Psoas muscle (tissue), 8 donors: Measurements from ENCODE around the gene USP11. TPM values are rescaled to one million over a fixed set of nuclear protein-coding genes. Genes with fewer than 3 reads are reported as not detected.
A peak's percentile ranks its signal among the peaks of the same experiment; 100 is the strongest.

Experiments
- ATAC-seq, 4 donors: fragments of 200-7000 bp; cut with Tn5 transposase; one replicate each; pipeline ENCODE4 v1.9.1; 2020; ENCODE audit warnings: moderate library complexity in 3 of 4, mild to moderate bottlenecking in 2 of 4
- DNase-seq, 2 donors: peaks; one replicate each; pipeline ENCODE4 v3.0.0-alpha.2; 2020
- H3K27ac ChIP-seq: fragments of 200-600 bp; one replicate; pipeline ENCODE4 v1.8.0; 2022
- H3K27me3 ChIP-seq, 3 donors: fragments of 200-600 bp in 1 of 3; one replicate each; pipeline versions ENCODE4 v1.6.1 to v1.8.0; 2013 to 2022; ENCODE audit warnings: low read length in 2 of 3, mild to moderate bottlenecking in 2 of 3, moderate library complexity in 1 of 3; ENCODE audit not compliant: insufficient read depth in 3 of 3
- H3K36me3 ChIP-seq, 2 donors: fragments of 200-600 bp in 1 of 2; one replicate each; pipeline versions ENCODE4 v1.6.1 to v1.8.0; 2013 to 2022; ENCODE audit warnings: low read depth in 1 of 2, mild to moderate bottlenecking in 1 of 2, moderate library complexity in 1 of 2; ENCODE audit not compliant: insufficient read depth in 1 of 2
- H3K4me1 ChIP-seq: fragments of 200-600 bp; one replicate; pipeline ENCODE4 v1.8.0; 2022
- H3K4me3 ChIP-seq: fragments of 200-600 bp; one replicate; pipeline ENCODE4 v1.8.0; 2022; ENCODE audit warnings: mild to moderate bottlenecking
- H3K9me3 ChIP-seq: fragments of 200-600 bp; one replicate; pipeline ENCODE4 v1.8.0; 2022
- WGBS, 3 donors: extraction: QIAGEN DNeasy Blood & Tissue Kit; methylation state at CpG; one replicate each; pipeline versions ENCODE4 v1.1.6 to v1.1.7; 2013; 5-methylcytosine and 5-hydroxymethylcytosine counted together
- intact Hi-C, 2 donors: fragments of 100-400 bp; cut with DNase I; formaldehyde crosslinking; loops; one replicate each; pipeline versions ENCODE4 v1.11.0 to v1.14.2; 2022
- polyA plus RNA-seq, 3 donors: library from polyadenylated mRNA; stranded (reverse); fragments of 200-250 nt; gene quantifications; one replicate each; pipeline ENCODE4 v1.2.3, GENCODE V29; 2013
- total RNA-seq, 4 donors: library from RNA; stranded (reverse); fragmentation: NEBNext Ultra II Directional in 2 of 4; extraction: Animal tissue kit (Norgen Biotek cat#: 25700) in 2 of 4; gene quantifications; one replicate each; pipeline versions ENCODE4 v1.2.1 to v1.2.4, GENCODE V29; 2021 to 2023
- TF ChIP-seq, protein P1 (sequence below): fragments of 200-600 bp; IDR thresholded peaks from one replicate; pipeline ENCODE4 v1.8.0; 2022; ENCODE audit warnings: antibody characterized with exemption
- donor health status: healthy with polysubstance abuse.
- donor health status: DM: no; HTN: no; CAD: no; lungs with moderate emphysema.
- donor health status: Bipolar disorder and iron deficiency.
- donor health status: healthy.
- donor health status: DM: yes; HTN: yes; CAD: no.
- donor health status: DM: no; HTN: no; CAD: no.
- donor health status: DM: no; HTN: no; CAD: no.
- donor health status: DM: yes; HTN: yes; CAD: no.

USP11 gene
- total and polyA plus RNA-seq, 7 donors: 16.1 to 50.7 (median 30.7) TPM

DNA sequence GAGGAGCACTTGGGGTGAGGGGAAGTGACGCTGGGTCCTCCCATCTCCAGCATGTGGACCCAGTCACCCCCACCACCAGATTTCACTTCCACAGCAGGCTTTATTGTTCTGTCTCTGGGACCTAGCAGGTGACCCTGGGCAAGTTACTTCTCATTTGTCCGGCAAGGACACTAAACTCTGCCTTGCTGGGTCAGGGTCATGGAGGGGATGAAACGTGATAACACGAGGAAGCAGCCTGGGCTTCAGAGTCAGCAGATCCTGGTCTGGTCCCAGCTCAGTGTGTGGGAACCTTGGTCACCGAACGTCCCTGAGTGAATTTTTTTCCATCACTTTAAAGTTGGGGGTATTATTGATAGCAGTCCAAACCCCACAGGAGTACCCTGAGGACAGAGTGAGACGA lies 35.3 kb upstream of the USP11 start:
- intact Hi-C loops: loop anchor here in 1 of 2 donors (5.0 kb wide), 1 partner anchor 185 kb away; no protein-coding TSS in a partner anchor
- H3K27ac ChIP-seq: peak overlapping the region; percentile 57
- DNase-seq: peak in 1 of 2 donors; percentile 31
- H3K27me3 ChIP-seq: no peaks in the 10 kb centered on the region
- H3K9me3 ChIP-seq: no peaks in the 10 kb centered on the region
- peaks cover 43% of the 10 kb centered on the region for H3K4me1 ChIP-seq
- 21 to 55% (median 26%) methylated on average over 7 of the region's 7 CpGs for WGBS, 3 donors
- ATAC-seq: no peak
- H3K4me3 ChIP-seq: peak overlapping the region; percentile 83
- TF ChIP-seq, protein P1, sequence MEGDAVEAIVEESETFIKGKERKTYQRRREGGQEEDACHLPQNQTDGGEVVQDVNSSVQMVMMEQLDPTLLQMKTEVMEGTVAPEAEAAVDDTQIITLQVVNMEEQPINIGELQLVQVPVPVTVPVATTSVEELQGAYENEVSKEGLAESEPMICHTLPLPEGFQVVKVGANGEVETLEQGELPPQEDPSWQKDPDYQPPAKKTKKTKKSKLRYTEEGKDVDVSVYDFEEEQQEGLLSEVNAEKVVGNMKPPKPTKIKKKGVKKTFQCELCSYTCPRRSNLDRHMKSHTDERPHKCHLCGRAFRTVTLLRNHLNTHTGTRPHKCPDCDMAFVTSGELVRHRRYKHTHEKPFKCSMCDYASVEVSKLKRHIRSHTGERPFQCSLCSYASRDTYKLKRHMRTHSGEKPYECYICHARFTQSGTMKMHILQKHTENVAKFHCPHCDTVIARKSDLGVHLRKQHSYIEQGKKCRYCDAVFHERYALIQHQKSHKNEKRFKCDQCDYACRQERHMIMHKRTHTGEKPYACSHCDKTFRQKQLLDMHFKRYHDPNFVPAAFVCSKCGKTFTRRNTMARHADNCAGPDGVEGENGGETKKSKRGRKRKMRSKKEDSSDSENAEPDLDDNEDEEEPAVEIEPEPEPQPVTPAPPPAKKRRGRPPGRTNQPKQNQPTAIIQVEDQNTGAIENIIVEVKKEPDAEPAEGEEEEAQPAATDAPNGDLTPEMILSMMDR: no peak
- peaks cover 0 to 56% of the 10 kb centered on the region in 2 donors for H3K36me3 ChIP-seq

DNA sequence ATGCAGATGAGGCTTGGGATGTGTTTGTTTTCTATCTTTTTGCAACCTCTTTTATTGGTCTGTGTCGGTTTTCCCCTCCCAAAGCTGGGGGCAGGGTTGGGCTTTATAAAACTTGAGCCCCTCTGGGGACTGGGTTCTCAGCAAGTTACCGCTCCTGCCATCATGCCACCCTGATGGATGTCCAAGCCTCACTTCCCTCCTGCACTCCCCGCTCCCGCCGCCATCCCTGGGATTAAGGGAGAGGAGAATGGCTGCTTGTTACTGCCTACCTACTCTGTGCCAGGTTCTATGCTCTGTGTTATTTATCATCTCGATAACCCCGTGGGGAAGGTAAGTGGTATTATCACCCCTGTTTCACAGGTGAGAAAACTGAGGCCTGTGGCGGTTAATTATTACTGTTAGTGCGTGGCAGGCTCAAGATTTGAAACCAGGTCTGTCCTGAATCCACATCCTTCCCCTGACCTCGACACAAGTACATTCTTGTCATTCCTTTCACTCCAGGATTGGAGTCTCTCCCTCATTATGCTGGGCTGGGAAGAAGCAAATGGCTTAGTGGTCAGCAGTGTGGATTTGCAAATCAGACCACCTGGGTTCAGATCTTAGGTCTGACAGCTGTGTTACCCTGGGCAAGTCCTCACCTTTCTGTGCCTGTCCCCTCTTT lies 34.7 kb upstream of the USP11 start:
- peak overlapping the region; percentile 57 for H3K27ac ChIP-seq
- TF ChIP-seq, protein P1: no peak
- peaks cover 0 to 62% of the 10 kb centered on the region in 2 donors for H3K36me3 ChIP-seq
- no peaks in the 10 kb centered on the region for H3K9me3 ChIP-seq
- peaks cover 40% of the 10 kb centered on the region for H3K4me1 ChIP-seq
- ATAC-seq (no peak), DNase-seq (peak in 1 of 2 donors; percentile 8)
- 60 to 77% (median 71%) methylated on average over 10 of the region's 10 CpGs for WGBS, 3 donors
- no peaks in the 10 kb centered on the region for H3K27me3 ChIP-seq
- intact Hi-C loops: loop anchor here in 1 of 2 donors (5.0 kb wide), 1 partner anchor 184 kb away; no protein-coding TSS in a partner anchor
- peak overlapping the region; percentile 83 for H3K4me3 ChIP-seq

DNA sequence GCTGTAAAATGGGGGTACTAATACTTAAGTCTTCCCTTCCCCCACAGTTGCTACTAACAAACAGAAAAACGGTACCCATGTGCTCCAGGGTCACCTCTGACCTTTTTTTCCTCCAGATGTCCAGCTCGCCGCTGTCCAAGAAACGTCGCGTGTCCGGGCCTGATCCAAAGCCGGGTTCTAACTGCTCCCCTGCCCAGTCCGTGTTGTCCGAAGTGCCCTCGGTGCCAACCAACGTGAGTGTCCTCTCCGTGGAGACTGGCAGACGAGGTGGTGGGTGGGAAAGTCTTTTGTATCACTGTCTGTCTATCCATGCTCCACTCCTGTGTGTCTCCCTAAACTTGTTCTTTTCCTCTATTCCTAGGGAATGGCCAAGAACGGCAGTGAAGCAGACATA lies 34.1 kb upstream of the USP11 start:
- no peaks in the 10 kb centered on the region for H3K27me3 ChIP-seq

DNA sequence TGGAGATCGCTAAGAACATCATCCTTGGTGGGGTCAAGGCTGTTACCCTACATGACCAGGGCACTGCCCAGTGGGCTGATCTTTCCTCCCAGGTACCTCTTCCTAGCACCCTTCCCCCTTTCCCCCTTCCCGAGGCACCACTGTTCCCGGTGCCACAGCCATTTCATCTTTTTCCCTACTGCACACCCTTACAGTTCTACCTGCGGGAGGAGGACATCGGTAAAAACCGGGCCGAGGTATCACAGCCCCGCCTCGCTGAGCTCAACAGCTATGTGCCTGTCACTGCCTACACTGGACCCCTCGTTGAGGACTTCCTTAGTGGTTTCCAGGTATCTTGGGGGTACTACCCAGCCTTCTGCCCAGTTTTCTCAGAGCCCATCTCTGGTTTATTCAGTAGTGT lies 33.5 kb upstream of the USP11 start:
- H3K27ac ChIP-seq: peak overlapping the region; percentile 36
- ATAC-seq (no peak), DNase-seq (peak in 1 of 2 donors; percentile 28)
- TF ChIP-seq, protein P1: no peak
- intact Hi-C loops: loop anchor here in 1 of 2 donors (5.0 kb wide), 1 partner anchor 183 kb away; no protein-coding TSS in a partner anchor
- no peak overlapping the region for H3K4me3 ChIP-seq
- no peaks in the 10 kb centered on the region for H3K9me3 ChIP-seq
- 91 to 97% (median 94%) methylated on average over 7 to 10 of the region's 10 CpGs for WGBS, 3 donors
- H3K4me1 ChIP-seq: peaks cover 39% of the 10 kb centered on the region
- peaks cover 0 to 73% of the 10 kb centered on the region in 2 donors for H3K36me3 ChIP-seq
- H3K27me3 ChIP-seq: no peaks in the 10 kb centered on the region

More for the DNA sequence above, 34.1 kb upstream of the USP11 start:
- peak overlapping the region; percentile 36 for H3K27ac ChIP-seq
- peaks cover 39% of the 10 kb centered on the region for H3K4me1 ChIP-seq
- intact Hi-C loops: loop anchor here in 1 of 2 donors (5.0 kb wide), 1 partner anchor 184 kb away; no protein-coding TSS in a partner anchor
- TF ChIP-seq, protein P1: no peak
- DNase-seq (peak in 1 of 2 donors; percentile 35), ATAC-seq (no peak)
- 41 to 77% (median 62%) methylated on average over 15 of the region's 15 CpGs for WGBS, 3 donors
- H3K36me3 ChIP-seq: peaks cover 0 to 67% of the 10 kb centered on the region in 2 donors
- H3K4me3 ChIP-seq: peak overlapping the region; percentile 83
- H3K9me3 ChIP-seq: no peaks in the 10 kb centered on the region
